HepG2 (cell line): ENCODE data around the gene MSMP. TPM values are rescaled to one million over a fixed set of nuclear protein-coding genes. Genes with fewer than 3 reads are reported as not detected.

Experiments used
- ATAC-seq: fragments of 200-7000 bp; cut with Tn5 transposase; 3 replicates; pipeline ENCODE4 v1.9.1; 2020; ENCODE audit warnings: mild to moderate bottlenecking, moderate library complexity
- BruUV-seq: library from RNA; stranded (reverse); fragments of 400-500 nt; replicated peaks from 2 replicates; lab custom pipeline; 2021; lab: Mats Ljungman, UMichigan
- CTCF ChIA-PET: fragments of 300-600 bp; formaldehyde crosslinking; extraction: SDS; loops from one replicate; lab custom pipeline; 2021; ENCODE audit warnings: low total read pairs, inconsistent platforms, low intra/inter-chr PET ratio; lab: Yijun Ruan, JAX
- POLR2A ChIA-PET: fragments of 350-600 bp; sonication (Branson Sonifier 250); formaldehyde crosslinking; loops from one replicate; lab custom pipeline; 2020; ENCODE audit warnings: antibody characterized with exemption, inconsistent platforms; lab: Yijun Ruan, JAX
- DNase-seq: peaks from one replicate; pipeline ENCODE4 v3.0.0-alpha.2; 2015; ENCODE audit warnings: low spot score
- FAIRE-seq: peaks from 3 replicates; lab custom pipeline; 2011; peaks lifted over from hg19 to GRCh38; lab: Jason Lieb, UNC
- H2AFZ ChIP-seq: one replicate; pipeline ENCODE4 v1.6.1; 2011; ENCODE audit warnings: low read length, inconsistent platforms
- H3K27ac ChIP-seq: fragments of 300-600 bp; 3 replicates; pipeline ENCODE4 v1.8.0; 2011; ENCODE audit warnings: mixed run types, mild to moderate bottlenecking, mixed read lengths, low read length, inconsistent platforms; ENCODE audit not compliant: insufficient read depth; ENCODE audit errors: extremely low read length
- H3K27me3 ChIP-seq, 2 experiments: fragments of 200-600 bp in 1 of 2; 2 replicates in 1 of 2; 3 replicates in 1 of 2; pipeline versions ENCODE4 v1.6.0 to v1.8.0; 2011; ENCODE audit warnings: low read length in 2 of 2, mild to moderate bottlenecking in 2 of 2, moderate library complexity in 2 of 2, inconsistent platforms in 1 of 2; ENCODE audit not compliant: insufficient read depth in 2 of 2, control insufficient read depth in 1 of 2
- H3K36me3 ChIP-seq, 2 experiments: fragments of 200-600 bp in 1 of 2; replicated peaks in 1 of 2; 2 replicates in 1 of 2; 3 replicates in 1 of 2; pipeline versions ENCODE4 v1.5.1 to v1.8.0; 2011; ENCODE audit warnings: low read length in 2 of 2, inconsistent platforms in 1 of 2; ENCODE audit not compliant: insufficient read depth in 2 of 2, control insufficient read depth in 1 of 2
- H3K4me1 ChIP-seq: 2 replicates; pipeline ENCODE4 v1.5.1; 2012; ENCODE audit warnings: low read length, inconsistent platforms; ENCODE audit not compliant: insufficient read depth
- H3K4me2 ChIP-seq: 2 replicates; pipeline ENCODE4 v1.6.0; 2011; ENCODE audit warnings: low read depth, low read length, inconsistent platforms
- H3K4me3 ChIP-seq, 3 experiments: fragments of 200-600 bp in 1 of 3; sonication (generic), shearing (Covaris generic) in 1 of 3; replicated peaks in 1 of 3; 2 replicates each; pipeline ENCODE4 v1.5.1; 2011 to 2016; ENCODE audit warnings: low read length in 3 of 3, inconsistent platforms in 2 of 3, low read depth in 2 of 3, mild to moderate bottlenecking in 2 of 3, control low read depth in 1 of 3, mixed read lengths in 1 of 3; ENCODE audit not compliant: insufficient read depth in 1 of 3
- H3K79me2 ChIP-seq: one replicate; pipeline ENCODE4 v1.6.1; 2011; ENCODE audit warnings: low read length, inconsistent platforms; ENCODE audit not compliant: insufficient read depth
- H3K9ac ChIP-seq: 2 replicates; pipeline ENCODE4 v1.6.0; 2011; ENCODE audit warnings: mild to moderate bottlenecking, low read depth, low read length, inconsistent platforms; ENCODE audit not compliant: insufficient read depth
- H3K9me3 ChIP-seq: 2 replicates; pipeline ENCODE4 v1.5.1; 2012; ENCODE audit warnings: mild to moderate bottlenecking, low read length
- H4K20me1 ChIP-seq: 2 replicates; pipeline ENCODE4 v1.6.0; 2011; ENCODE audit warnings: inconsistent platforms, mild to moderate bottlenecking, low read length, moderate library complexity; ENCODE audit not compliant: insufficient read depth
- AKAP8 ChIP-seq: sonication (generic); formaldehyde crosslinking; IDR thresholded peaks from 2 replicates; pipeline ENCODE4 v1.5.1; 2020; ENCODE audit warnings: mild to moderate bottlenecking, missing genetic modification reagents
- ARID5B ChIP-seq: IDR thresholded peaks from 2 replicates; pipeline ENCODE4 v1.4.0; 2020; ENCODE audit warnings: mild to moderate bottlenecking, missing genetic modification reagents
- HMG20B ChIP-seq: conservative IDR thresholded peaks from 2 replicates; pipeline ENCODE4 v1.6.1; 2016; ENCODE audit warnings: missing genetic modification reagents, missing compliant biosample characterization
- HOMEZ ChIP-seq: IDR thresholded peaks from 2 replicates; pipeline ENCODE4 v1.6.1; 2016; ENCODE audit warnings: low read depth
- KMT2A ChIP-seq: sonication (generic); formaldehyde crosslinking; IDR thresholded peaks from 2 replicates; pipeline ENCODE4 v1.4.0; 2020; ENCODE audit warnings: missing genetic modification reagents
- RFX3 ChIP-seq: IDR thresholded peaks from 2 replicates; pipeline ENCODE4 v1.6.1; 2016; ENCODE audit warnings: missing biosample characterization, missing genetic modification reagents
- SIN3B ChIP-seq: fragments of 150-350 bp; IDR thresholded peaks from 2 replicates; pipeline ENCODE4 v1.6.1; 2014; ENCODE audit warnings: low read length
- TFDP2 ChIP-seq: sonication (generic); formaldehyde crosslinking; IDR thresholded peaks from 2 replicates; pipeline ENCODE4 v1.4.0; 2020; ENCODE audit warnings: missing genetic modification reagents
- ZBED4 ChIP-seq: sonication (generic); formaldehyde crosslinking; IDR thresholded peaks from 2 replicates; pipeline ENCODE4 v1.4.0; 2020; ENCODE audit warnings: missing genetic modification reagents, borderline replicate concordance
- ZNF143 ChIP-seq: sonication (generic); formaldehyde crosslinking; IDR thresholded peaks from 2 replicates; pipeline ENCODE4 v1.4.0; 2020; ENCODE audit warnings: missing genetic modification reagents
- ZNF3 ChIP-seq: IDR thresholded peaks from 2 replicates; pipeline ENCODE4 v1.7.0; 2017; ENCODE audit warnings: inconsistent platforms
- ZNF317 ChIP-seq: sonication (generic); formaldehyde crosslinking; IDR thresholded peaks from 2 replicates; pipeline ENCODE4 v1.5.0; 2020; ENCODE audit warnings: mild to moderate bottlenecking, missing genetic modification reagents
- ZNF543 ChIP-seq: sonication (generic); formaldehyde crosslinking; IDR thresholded peaks from 2 replicates; pipeline ENCODE4 v1.4.0; 2020; ENCODE audit warnings: mild to moderate bottlenecking, missing genetic modification reagents
- ZNF841 ChIP-seq: sonication (generic); formaldehyde crosslinking; IDR thresholded peaks from 2 replicates; pipeline ENCODE4 v1.8.1; 2023; ENCODE audit warnings: missing genetic modification reagents, borderline replicate concordance
- WGBS: methylation state at CpG from one replicate; pipeline ENCODE4 v1.1.6; 2017; ENCODE audit warnings: low lambda C conversion rate; 5-methylcytosine and 5-hydroxymethylcytosine counted together
- in situ Hi-C: cut with HindIII; loops from 2 replicates; pipeline ENCODE4 v1.10.0; 2017; ENCODE audit warnings: low pct_unique_long_range_greater_than_20kb; ENCODE audit not compliant: extremely low pct_ligation_motif_present
- intact Hi-C: fragments of 100-400 bp; cut with micrococcal nuclease; formaldehyde crosslinking; loops from one replicate; pipeline ENCODE4 v1.10.0; 2022; ENCODE audit not compliant: unreplicated experiment
- polyA plus RNA-seq, 8 experiments: library from polyadenylated mRNA; depleted of rRNA in 3 of 8; stranded (reverse) in 7 of 8; unstranded in 1 of 8; fragments of >200 nt; fragmentation: Illumina TruSeq in 4 of 8; extraction: Trizol in 4 of 8; gene quantifications; 2 replicates each; pipeline versions ENCODE4 v1.2.1 to v1.2.3, GENCODE V29; 2011 to 2016; ENCODE audit warnings: low read depth in 4 of 8, missing spikeins in 1 of 8, mixed read lengths in 1 of 8; ENCODE audit not compliant: insufficient read depth in 1 of 8
- total RNA-seq, 5 experiments: library from RNA; depleted of rRNA; stranded (reverse); fragments of >200 nt; fragmentation: Illumina TruSeq; extraction: Trizol; gene quantifications; 2 replicates each; pipeline ENCODE4 v1.2.3, GENCODE V29; 2016; ENCODE audit warnings: low read depth in 1 of 5

MSMP gene
- total and polyA plus RNA-seq, 2 of the 13 experiments (the other 11 are each of a cell fraction or from before 2014, with no cell fraction given), result 0.24 to 0.46 TPM

DNA sequence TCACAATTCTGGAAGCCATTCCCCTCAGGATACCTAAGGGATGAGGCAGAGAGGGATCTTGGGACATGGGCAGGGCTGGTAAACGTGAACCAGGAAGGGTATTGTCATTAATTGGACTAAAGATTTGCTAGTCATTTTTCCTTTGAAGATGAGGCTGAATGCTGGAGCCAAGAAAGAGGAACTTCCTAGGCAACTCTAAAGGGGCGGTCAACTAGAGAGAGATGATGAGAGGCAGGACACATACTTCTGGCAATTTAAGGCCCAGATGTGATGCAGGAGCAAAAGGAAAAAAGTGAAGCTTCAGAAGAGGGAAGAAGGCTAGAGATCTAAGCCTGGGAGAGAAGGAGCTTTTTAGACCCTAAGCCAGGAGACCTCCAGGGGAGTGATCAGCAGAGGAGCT is 10.6 kb downstream of the MSMP start:
- H3K9me3 ChIP-seq, result no peaks in the 10 kb centered on the region
- peaks cover 37% of the 10 kb centered on the region for H4K20me1 ChIP-seq
- ATAC-seq, result no peak
- H3K4me1 ChIP-seq, result peaks cover 32% of the 10 kb centered on the region
- H3K79me2 ChIP-seq, result peaks cover 50% of the 10 kb centered on the region
- H3K27me3 ChIP-seq, result no peaks in the 10 kb centered on the region; a peak in 2 of 5 replicates
- no peak for FAIRE-seq
- no peak for DNase-seq
- intact Hi-C loops, result no loop called here
- CTCF ChIA-PET, result no interaction called here
- no TSS peak for BruUV-seq
- H3K4me2 ChIP-seq, result no peak overlapping the region
- peaks cover 36 to 62% of the 10 kb centered on the region in 2 experiments for H3K36me3 ChIP-seq
- no peak overlapping the region for H3K27ac ChIP-seq
- 99% methylated on average over 2 of the region's 2 CpGs for WGBS
- in situ Hi-C loops, result no loop called here
- no peak overlapping the region for H3K9ac ChIP-seq
- H2AFZ ChIP-seq, result no peak overlapping the region
- H3K4me3 ChIP-seq, result no peak overlapping the region
- POLR2A ChIA-PET, result interaction anchor here (1.3 kb wide), 1 partner anchor 11 kb away, joined by 7 read pairs; the partner anchor contains the start of genes CREB3 and TLN1
- TF ChIP-seq ZNF3 (CRISPR knock-in tag) (no peak), TFDP2 (CRISPR knock-in tag) (no peak), HMG20B (no peak), ARID5B (no peak), AKAP8 (no peak), SIN3B (no peak), ZNF543 (CRISPR knock-in tag) (no peak), ZNF317 (CRISPR knock-in tag) (no peak), HOMEZ (CRISPR knock-in tag) (no peak), ZNF143 (no peak), RFX3 (CRISPR knock-in tag) (no peak), ZBED4 (CRISPR knock-in tag) (no peak), ZNF841 (no peak), KMT2A (CRISPR knock-in tag) (no peak)
